HEK293 (cell line): Measurements from ENCODE around the gene APBB2.

Source experiments
- CTCF ChIA-PET: fragments of 350-600 bp; formaldehyde crosslinking; extraction: SDS; loops from one replicate; lab custom pipeline; 2021; ENCODE audit warnings: antibody characterized with exemption; lab: Yijun Ruan, JAX
- POLR2A ChIA-PET: fragments of 300-600 bp; formaldehyde crosslinking; extraction: SDS; loops from one replicate; lab custom pipeline; 2020; ENCODE audit warnings: antibody characterized with exemption, inconsistent platforms; lab: Yijun Ruan, JAX
- H3K27ac ChIP-seq: fragments of 200-500 bp; sonication (Bioruptor generic); 2 replicates; pipeline ENCODE4 v1.5.1; 2014; ENCODE audit warnings: low read depth, low read length, control low read depth, inconsistent platforms; ENCODE audit errors: extremely low read depth
- H3K36me3 ChIP-seq, 2 experiments: fragments of 200-500 bp in 1 of 2; sonication (Bioruptor generic) in 1 of 2; 1 replicate in 1 of 2; 2 replicates in 1 of 2; pipeline ENCODE4 v1.5.1; 2014 to 2017; ENCODE audit warnings: inconsistent platforms in 2 of 2, low read length in 2 of 2; ENCODE audit not compliant: control insufficient read depth in 2 of 2, insufficient read depth in 1 of 2
- H3K4me1 ChIP-seq: fragments of 200-500 bp; sonication (Bioruptor generic); 2 replicates; pipeline ENCODE4 v1.5.1; 2014; ENCODE audit warnings: mild to moderate bottlenecking, low read length, inconsistent platforms; ENCODE audit not compliant: control insufficient read depth, insufficient read depth
- H3K4me3 ChIP-seq: 2 replicates; pipeline ENCODE4 v1.5.1; 2011; ENCODE audit warnings: low read depth, mild to moderate bottlenecking, control low read depth, low read length, moderate library complexity
- H3K9me3 ChIP-seq: fragments of 200-500 bp; sonication (Bioruptor generic); 2 replicates; pipeline ENCODE4 v1.5.1; 2014; ENCODE audit warnings: low read depth, low read length, inconsistent platforms; ENCODE audit not compliant: control insufficient read depth, insufficient read depth
- BCL11A ChIP-seq: fragments of 450-650 bp; formaldehyde crosslinking; IDR thresholded peaks from 2 replicates; pipeline ENCODE4 v1.5.1; 2016; ENCODE audit warnings: low read depth, missing biosample characterization, missing genetic modification characterization
- KLF9 ChIP-seq: fragments of 450-650 bp; formaldehyde crosslinking; IDR thresholded peaks from 2 replicates; pipeline ENCODE4 v1.5.1; 2016; ENCODE audit warnings: missing biosample characterization, missing genetic modification characterization, low read depth
- MYNN ChIP-seq: fragments of 450-650 bp; formaldehyde crosslinking; IDR thresholded peaks from 2 replicates; pipeline ENCODE4 v1.5.1; 2016; ENCODE audit warnings: missing biosample characterization, missing genetic modification characterization, borderline replicate concordance
- REST ChIP-seq: fragments of 450-650 bp; formaldehyde crosslinking; IDR thresholded peaks from 2 replicates; pipeline ENCODE4 v1.5.1; 2016; ENCODE audit warnings: missing biosample characterization, missing genetic modification characterization
- SCRT2 ChIP-seq: fragments of 450-650 bp; formaldehyde crosslinking; IDR thresholded peaks from 2 replicates; pipeline ENCODE4 v1.5.1; 2016; ENCODE audit warnings: missing biosample characterization, missing genetic modification characterization
- SP7 ChIP-seq: fragments of 450-650 bp; formaldehyde crosslinking; IDR thresholded peaks from 2 replicates; pipeline ENCODE4 v1.5.1; 2016; ENCODE audit warnings: missing biosample characterization, missing genetic modification characterization
- TCF7L2 ChIP-seq: IDR thresholded peaks from 2 replicates; pipeline ENCODE4 v1.6.1; 2011; ENCODE audit warnings: low read depth, mild to moderate bottlenecking, inconsistent platforms, low read length, moderate library complexity, borderline replicate concordance
- ZBTB1 ChIP-seq: fragments of 450-650 bp; formaldehyde crosslinking; IDR thresholded peaks from 2 replicates; pipeline ENCODE4 v1.5.1; 2016; ENCODE audit warnings: missing biosample characterization, missing genetic modification characterization
- ZBTB20 ChIP-seq: fragments of 450-650 bp; formaldehyde crosslinking; IDR thresholded peaks from 2 replicates; pipeline ENCODE4 v1.5.1; 2016; ENCODE audit warnings: missing biosample characterization, missing genetic modification characterization
- ZBTB21 ChIP-seq: fragments of 450-650 bp; formaldehyde crosslinking; IDR thresholded peaks from 2 replicates; pipeline ENCODE4 v1.5.1; 2017; ENCODE audit warnings: missing biosample characterization, missing genetic modification characterization
- ZFP37 ChIP-seq: fragments of 450-650 bp; formaldehyde crosslinking; IDR thresholded peaks from 2 replicates; pipeline ENCODE4 v1.5.1; 2016; ENCODE audit warnings: missing biosample characterization, missing genetic modification characterization
- ZNF133 ChIP-seq: fragments of 450-650 bp; formaldehyde crosslinking; IDR thresholded peaks from 2 replicates; pipeline ENCODE4 v1.5.1; 2016; ENCODE audit warnings: missing biosample characterization, missing genetic modification characterization
- ZNF157 ChIP-seq: fragments of 450-650 bp; formaldehyde crosslinking; IDR thresholded peaks from 2 replicates; pipeline ENCODE4 v1.5.1; 2016; ENCODE audit warnings: missing biosample characterization, missing genetic modification characterization
- ZNF211 ChIP-seq: fragments of 450-650 bp; formaldehyde crosslinking; IDR thresholded peaks from 2 replicates; pipeline ENCODE4 v1.5.1; 2016; ENCODE audit warnings: low read depth, missing biosample characterization, missing genetic modification characterization
- ZNF302 ChIP-seq: fragments of 450-650 bp; formaldehyde crosslinking; IDR thresholded peaks from 2 replicates; pipeline ENCODE4 v1.5.1; 2016; ENCODE audit warnings: missing biosample characterization, missing genetic modification characterization, low read depth
- ZNF37A ChIP-seq: fragments of 450-650 bp; IDR thresholded peaks from 2 replicates; pipeline ENCODE4 v1.5.1; 2018; ENCODE audit warnings: missing biosample characterization, missing genetic modification characterization
- ZNF416 ChIP-seq: fragments of 450-650 bp; formaldehyde crosslinking; IDR thresholded peaks from 2 replicates; pipeline ENCODE4 v1.5.1; 2016; ENCODE audit warnings: missing biosample characterization, missing genetic modification characterization
- ZNF558 ChIP-seq: fragments of 450-650 bp; formaldehyde crosslinking; IDR thresholded peaks from 2 replicates; pipeline ENCODE4 v1.5.1; 2016; ENCODE audit warnings: missing biosample characterization, missing genetic modification characterization
- ZNF596 ChIP-seq: fragments of 450-650 bp; IDR thresholded peaks from 2 replicates; pipeline ENCODE4 v1.5.0; 2018; ENCODE audit warnings: missing biosample characterization, mild to moderate bottlenecking, missing genetic modification characterization, moderate library complexity
- ZNF623 ChIP-seq: fragments of 450-650 bp; formaldehyde crosslinking; IDR thresholded peaks from 2 replicates; pipeline ENCODE4 v1.5.1; 2016; ENCODE audit warnings: missing biosample characterization, missing genetic modification characterization
- ZNF768 ChIP-seq: fragments of 450-650 bp; formaldehyde crosslinking; IDR thresholded peaks from 2 replicates; pipeline ENCODE4 v1.5.1; 2018; ENCODE audit warnings: missing biosample characterization, mild to moderate bottlenecking, missing genetic modification characterization
- TF ChIP-seq, protein P1 (sequence below): fragments of 450-650 bp; formaldehyde crosslinking; IDR thresholded peaks from 2 replicates; pipeline ENCODE4 v1.5.1; 2016; ENCODE audit warnings: missing biosample characterization, missing genetic modification characterization
- TF ChIP-seq, protein P2 (sequence below): fragments of 450-650 bp; formaldehyde crosslinking; IDR thresholded peaks from 2 replicates; pipeline ENCODE4 v1.5.1; 2016; ENCODE audit warnings: missing biosample characterization, missing genetic modification characterization

The APBB2 gene

DNA sequence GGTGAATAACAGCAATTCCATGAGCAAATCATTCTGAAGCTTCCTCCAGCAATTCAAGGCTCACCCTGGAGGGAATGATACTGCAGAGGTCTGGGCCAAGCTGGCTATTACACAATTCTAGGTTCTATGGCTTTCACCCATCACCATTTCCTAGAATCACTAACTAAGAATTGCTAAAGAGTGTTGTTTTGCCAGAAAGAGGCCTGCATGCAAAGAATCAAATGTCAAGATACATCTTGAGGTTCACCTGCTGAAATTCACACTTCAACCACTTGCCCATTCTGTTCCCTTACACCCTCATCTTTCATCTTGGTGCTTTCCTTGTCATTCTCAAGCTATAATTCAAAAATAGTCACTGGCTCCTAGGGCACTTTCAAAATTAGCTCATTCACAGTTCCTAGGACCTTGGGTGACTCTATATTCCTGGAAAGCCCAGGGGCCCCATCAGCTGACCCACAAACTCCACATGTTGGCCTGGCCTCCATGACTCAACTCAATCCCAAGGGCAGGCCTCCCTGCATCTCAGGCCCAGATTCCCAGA is 7.0 kb downstream of the APBB2 start:
- Histone ChIP-seq H3K4me1 (peaks cover 4% of the 10 kb centered on the region; the same call in 1 of the 2 replicates), H3K4me3 (no peak overlapping the region), H3K9me3 (no peaks in the 10 kb centered on the region), H3K36me3 (no peaks in the 10 kb centered on the region), H3K27ac (no peak overlapping the region)
- CTCF ChIA-PET: interaction anchor here (0.5 kb wide), 1 partner anchor 282 kb away, joined by 4 read pairs; no protein-coding TSS in a partner anchor
- POLR2A ChIA-PET: no interaction called here
- no peak for TF ChIP-seq ZFP37 (tag by site-specific recombination)
- TF ChIP-seq SCRT2 (tag by site-specific recombination): no peak
- TF ChIP-seq ZBTB20: no peak
- TF ChIP-seq, all 188 proteins: peak for 0

- Histone ChIP-seq H3K4me1 (peaks cover 4% of the 10 kb centered on the region; the same call in 1 of the 2 replicates), H3K9me3 (no peaks in the 10 kb centered on the region), H3K27ac (no peak overlapping the region), H3K36me3 (no peaks in the 10 kb centered on the region), H3K4me3 (no peak overlapping the region)
- TF ChIP-seq ZNF302 (tag by site-specific recombination) (no peak), KLF9 (tag by site-specific recombination) (no peak), ZFP37 (tag by site-specific recombination) (no peak), ZBTB21 (tag by site-specific recombination) (no peak), ZNF768 (no peak), ZNF623 (tag by site-specific recombination) (no peak), ZNF157 (no peak), ZNF416 (tag by site-specific recombination) (no peak), ZBTB1 (tag by site-specific recombination) (no peak), ZNF596 (tag by site-specific recombination) (no peak), ZNF37A (tag by site-specific recombination) (no peak)
- POLR2A ChIA-PET: interaction anchor here (1.3 to 1.9 kb wide), 2 partner anchors 8 to 46 kb away, joined by 5 to 7 read pairs; partner anchors contain the start of gene APBB2
- CTCF ChIA-PET: interaction anchor here (1.9 kb wide), 1 partner anchor 229 kb away, joined by 6 read pairs; no protein-coding TSS in a partner anchor
These were observed 8.4 kb downstream of the APBB2 start for GRCh38 chr4:41205854-41206460.

- ChIA-PET CTCF (interaction anchor here (0.8 to 2.1 kb wide), 7 partner anchors 7 to 297 kb away, joined by 3 to 8 read pairs (median 6); partner anchors contain the start of gene APBB2), POLR2A (interaction anchor here (0.9 to 1.9 kb wide), 5 partner anchors 9 to 52 kb away, joined by 3 to 7 read pairs (median 5); partner anchors contain the start of genes APBB2 and UCHL1)
- no peak overlapping the region for H3K27ac ChIP-seq
- no peaks in the 10 kb centered on the region for H3K36me3 ChIP-seq
- H3K4me1 ChIP-seq: peaks cover 4% of the 10 kb centered on the region; the same call in 1 of the 2 replicates
- H3K4me3 ChIP-seq: no peak overlapping the region
- TF ChIP-seq ZNF416 (tag by site-specific recombination) (no peak), ZNF211 (tag by site-specific recombination) (no peak), ZNF623 (tag by site-specific recombination) (no peak), REST (tag by site-specific recombination) (no peak), ZNF558 (tag by site-specific recombination) (no peak), BCL11A (tag by site-specific recombination) (no peak), ZNF768 (no peak), KLF9 (tag by site-specific recombination) (no peak), MYNN (tag by site-specific recombination) (no peak), SP7 (tag by site-specific recombination) (no peak), ZNF133 (tag by site-specific recombination) (no peak), TCF7L2 (no peak)
- TF ChIP-seq, protein P1, sequence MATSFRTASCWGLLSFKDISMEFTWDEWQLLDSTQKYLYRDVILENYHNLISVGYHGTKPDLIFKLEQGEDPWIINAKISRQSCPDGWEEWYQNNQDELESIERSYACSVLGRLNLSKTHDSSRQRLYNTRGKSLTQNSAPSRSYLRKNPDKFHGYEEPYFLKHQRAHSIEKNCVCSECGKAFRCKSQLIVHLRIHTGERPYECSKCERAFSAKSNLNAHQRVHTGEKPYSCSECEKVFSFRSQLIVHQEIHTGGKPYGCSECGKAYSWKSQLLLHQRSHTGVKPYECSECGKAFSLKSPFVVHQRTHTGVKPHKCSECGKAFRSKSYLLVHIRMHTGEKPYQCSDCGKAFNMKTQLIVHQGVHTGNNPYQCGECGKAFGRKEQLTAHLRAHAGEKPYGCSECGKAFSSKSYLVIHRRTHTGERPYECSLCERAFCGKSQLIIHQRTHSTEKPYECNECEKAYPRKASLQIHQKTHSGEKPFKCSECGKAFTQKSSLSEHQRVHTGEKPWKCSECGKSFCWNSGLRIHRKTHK (tag by site-specific recombination): no peak
- TF ChIP-seq, protein P2, sequence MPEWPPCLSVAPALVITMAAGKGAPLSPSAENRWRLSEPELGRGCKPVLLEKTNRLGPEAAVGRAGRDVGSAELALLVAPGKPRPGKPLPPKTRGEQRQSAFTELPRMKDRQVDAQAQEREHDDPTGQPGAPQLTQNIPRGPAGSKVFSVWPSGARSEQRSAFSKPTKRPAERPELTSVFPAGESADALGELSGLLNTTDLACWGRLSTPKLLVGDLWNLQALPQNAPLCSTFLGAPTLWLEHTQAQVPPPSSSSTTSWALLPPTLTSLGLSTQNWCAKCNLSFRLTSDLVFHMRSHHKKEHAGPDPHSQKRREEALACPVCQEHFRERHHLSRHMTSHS (tag by site-specific recombination): no peak
- no peaks in the 10 kb centered on the region for H3K9me3 ChIP-seq
These were observed 9.2 kb downstream of the APBB2 start for GRCh38 chr4:41205130-41205529.
